ENCODE data around the gene TOM1.
"Not testable (repeated sequence)": the region's sequence is repeated elsewhere in the genome, so short reads cannot be mapped to it uniquely, and the experiment has no call there.

The TOM1 gene

DNA sequence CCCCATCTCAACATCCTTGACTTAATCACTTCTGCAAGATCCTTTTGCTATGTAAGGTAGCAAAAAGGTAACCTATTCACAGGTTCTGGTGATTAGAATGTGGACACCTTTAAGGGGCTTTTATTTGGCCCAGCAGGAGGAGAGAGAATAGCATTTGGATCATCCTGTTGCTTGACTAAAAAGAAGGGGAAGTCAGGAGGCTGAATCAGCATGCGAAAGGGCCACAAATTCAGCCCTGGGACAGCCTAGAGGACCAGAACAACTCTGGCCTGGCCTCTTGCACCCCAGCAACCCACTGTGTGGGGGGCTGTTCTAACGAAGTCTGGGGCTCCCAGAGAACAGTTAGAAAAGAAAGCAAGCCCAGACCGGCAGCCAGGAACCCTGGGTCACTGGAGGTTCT is 78.0 kb downstream of the TOM1 start:
- no peak for DNase-seq

DNA sequence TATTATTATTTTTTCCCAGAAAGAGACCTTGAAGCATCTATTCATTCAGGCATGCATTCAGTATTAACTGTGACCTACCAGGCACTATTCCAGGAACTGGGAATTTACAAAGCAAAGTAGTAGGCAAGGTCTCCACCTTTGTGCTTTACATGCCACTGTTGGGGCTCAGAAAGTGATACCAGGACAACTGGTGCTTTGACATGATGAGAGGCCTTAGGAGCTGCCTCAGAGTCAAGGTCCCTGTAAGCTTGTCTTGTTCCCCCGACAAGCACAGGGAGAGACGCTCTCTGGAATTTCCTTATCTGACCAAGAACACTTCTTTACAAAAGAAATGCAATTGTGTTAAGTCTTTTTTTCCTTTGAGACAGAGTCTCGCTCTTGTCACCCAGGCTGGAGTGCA is 78.9 kb downstream of the TOM1 start:
- no peak for DNase-seq

DNA sequence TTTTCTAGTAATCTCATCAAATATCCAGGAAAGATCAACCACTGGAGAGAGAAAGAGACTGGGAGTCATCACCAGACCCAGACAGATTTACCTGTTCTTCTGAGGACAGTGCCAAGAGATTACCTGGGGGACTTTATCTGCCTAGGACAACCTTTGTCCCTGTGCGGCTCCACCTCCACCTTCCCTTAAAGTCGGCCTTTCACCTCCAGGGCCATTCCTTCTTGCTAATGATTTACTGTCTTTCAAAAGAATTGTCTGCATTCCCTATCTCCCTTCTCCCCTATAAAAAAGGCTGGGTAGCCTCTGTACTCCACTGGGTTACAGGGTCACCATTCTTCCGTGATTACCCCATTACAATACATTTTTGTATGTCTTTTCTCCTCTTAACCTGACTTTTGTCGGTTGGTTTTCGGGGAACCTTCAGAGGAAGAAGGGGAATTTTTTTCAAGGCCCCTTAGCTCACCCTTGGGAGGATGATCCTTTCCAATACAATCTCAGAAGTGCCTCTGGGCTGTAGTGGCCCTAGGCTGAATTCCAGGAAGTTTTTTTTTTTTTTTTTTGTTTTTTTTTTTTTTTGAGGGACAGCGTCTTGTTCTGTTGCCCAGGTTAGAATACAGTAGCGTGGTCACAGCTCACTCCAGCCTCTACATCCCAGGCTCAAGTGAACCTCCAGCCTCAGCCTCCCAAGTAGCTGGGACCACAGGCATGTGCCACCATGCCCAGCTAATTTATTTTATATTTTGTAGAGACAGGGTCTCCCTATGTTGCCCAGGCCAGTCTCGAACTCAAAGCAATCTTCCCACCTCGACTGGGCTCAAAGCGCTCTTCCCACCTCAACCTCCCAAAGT is 79.7 kb downstream of the TOM1 start:
- DNase-seq, result no peak

DNA sequence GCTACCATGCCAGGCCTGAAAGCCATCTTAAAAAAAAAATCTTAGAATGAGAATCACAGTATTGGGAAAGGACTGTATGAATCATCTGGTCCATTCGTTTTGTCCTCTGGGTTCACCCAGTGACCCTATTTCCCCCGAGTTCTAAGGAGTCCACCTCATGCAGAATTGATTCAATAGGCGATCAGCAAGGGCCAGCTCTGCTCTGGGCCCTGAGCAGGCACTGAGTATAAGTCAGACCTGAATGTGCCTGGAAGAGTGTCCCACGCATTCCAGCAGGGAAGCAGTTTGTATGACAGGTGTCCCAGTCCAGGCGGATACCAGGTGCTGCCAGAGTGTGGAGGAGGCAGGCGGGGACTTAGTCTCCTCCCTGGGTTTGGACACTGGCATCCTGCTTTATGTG is 80.3 kb downstream of the TOM1 start:
- no peak for DNase-seq

DNA sequence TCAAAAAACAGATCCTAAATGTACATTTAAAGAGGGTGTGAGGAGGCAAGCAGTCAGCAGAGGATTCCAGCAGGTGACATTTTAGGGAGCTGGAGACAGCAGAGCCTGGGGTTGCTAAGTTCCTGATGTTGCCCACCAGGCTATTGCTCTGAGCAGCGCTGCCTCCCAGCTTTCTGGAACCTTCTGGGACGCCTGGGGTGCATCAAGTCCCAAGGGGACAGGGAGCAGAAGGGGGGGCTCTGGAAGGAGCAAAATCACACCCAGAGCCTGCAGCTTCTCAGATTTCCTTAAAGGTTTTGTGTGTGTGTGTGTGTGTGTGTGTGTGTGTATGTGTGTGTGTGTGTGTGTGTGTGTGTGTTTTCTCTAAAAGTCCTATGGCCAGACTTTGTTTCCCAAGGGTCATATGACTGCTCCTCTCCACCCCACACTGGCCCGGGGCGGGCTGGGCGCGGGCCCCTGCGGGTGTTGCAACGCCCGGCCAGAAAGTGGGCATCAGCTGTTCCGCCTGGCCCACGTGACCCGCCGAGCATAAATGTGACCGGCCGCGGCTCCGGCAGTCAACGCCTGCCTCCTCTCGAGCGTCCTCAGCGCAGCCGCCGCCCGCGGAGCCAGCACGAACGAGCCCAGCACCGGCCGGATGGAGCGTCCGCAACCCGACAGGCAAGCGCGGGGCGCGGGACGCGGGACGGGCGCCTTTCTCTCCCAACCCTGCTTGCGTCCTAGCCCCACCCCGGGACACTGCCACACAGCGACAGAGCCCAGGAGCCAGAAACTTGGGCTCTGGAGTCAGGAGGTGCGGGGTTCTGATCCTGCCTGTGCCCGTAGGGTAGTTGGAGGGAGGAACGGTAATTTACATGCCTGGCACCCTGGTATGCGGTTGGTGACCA is 81.1 kb downstream of the TOM1 start, which contains the start of gene HMOX1:
Gene HMOX1 (plus strand): TSS at position 560 of the 887 bp plus-strand sequence. CDS start 78 bp downstream, at position 638.
- no peak for DNase-seq

DNA sequence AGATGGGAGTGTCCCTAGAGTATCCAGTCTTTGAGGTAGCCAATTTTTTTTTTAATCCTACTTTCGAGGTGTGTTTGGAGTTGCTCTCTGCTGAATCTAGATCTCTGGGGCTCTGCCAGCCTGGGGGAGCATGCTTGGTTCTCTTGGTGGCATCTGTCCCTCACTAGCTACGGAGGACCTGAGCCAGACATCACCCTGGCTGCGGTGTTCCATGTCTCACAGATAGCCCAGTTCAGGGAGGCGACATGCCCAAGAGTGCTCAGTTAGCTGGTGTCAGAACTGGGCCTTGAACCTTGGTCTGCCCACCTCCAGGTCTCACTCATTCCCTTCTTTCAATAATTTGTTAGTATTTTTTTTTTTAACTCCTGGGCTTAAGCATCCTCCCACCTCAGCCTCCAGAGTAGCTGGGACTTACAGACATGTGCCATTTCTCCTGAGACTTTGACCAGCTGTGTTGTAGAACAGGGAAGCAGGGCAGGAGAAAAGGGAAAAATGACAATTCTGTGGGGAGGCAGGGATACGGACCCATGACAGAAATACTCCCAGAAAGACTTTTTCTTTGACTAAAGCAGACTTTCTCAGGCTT is 81.8 kb downstream of the TOM1 start:
- DNase-seq, result no peak

DNA sequence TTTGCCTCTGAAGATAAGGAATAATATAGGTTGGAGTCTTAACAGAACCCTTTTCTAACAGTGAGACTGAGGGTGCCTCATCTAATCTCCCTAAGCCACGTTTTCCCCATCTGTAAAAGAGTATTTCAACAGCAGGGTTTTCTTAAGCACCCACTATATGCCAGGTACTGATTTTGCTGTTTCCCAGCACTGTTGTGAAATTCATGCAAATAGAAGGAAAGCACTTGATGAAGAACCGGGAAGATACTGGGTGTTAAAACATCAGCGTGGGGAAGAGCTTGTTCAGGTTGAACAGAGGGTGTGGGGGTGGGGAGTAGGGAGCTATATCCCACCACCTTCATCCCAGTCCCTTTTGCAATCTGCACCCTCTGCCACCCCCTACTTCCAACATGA is 84.0 kb downstream of the TOM1 start:
- no peak for DNase-seq

DNA sequence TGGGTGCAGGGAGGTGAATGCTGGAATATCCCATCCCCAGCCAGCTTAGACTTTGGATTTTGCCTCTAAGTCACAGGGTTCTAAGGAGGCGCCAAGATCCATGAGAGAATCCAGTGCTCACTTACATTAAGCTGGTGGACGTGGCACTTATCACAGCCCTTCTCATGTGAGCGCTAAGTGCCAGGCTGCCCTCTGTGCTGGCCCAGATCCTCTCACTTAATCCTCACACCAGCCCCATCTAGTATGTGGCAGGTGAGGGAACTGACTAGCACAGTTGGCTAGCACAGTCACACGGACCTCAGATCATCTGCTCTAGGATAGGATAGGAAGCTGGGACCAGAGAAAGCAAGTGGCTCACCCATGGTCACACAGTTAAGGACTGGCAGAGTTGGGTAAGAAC is 84.8 kb downstream of the TOM1 start:
- no peak for DNase-seq

DNA sequence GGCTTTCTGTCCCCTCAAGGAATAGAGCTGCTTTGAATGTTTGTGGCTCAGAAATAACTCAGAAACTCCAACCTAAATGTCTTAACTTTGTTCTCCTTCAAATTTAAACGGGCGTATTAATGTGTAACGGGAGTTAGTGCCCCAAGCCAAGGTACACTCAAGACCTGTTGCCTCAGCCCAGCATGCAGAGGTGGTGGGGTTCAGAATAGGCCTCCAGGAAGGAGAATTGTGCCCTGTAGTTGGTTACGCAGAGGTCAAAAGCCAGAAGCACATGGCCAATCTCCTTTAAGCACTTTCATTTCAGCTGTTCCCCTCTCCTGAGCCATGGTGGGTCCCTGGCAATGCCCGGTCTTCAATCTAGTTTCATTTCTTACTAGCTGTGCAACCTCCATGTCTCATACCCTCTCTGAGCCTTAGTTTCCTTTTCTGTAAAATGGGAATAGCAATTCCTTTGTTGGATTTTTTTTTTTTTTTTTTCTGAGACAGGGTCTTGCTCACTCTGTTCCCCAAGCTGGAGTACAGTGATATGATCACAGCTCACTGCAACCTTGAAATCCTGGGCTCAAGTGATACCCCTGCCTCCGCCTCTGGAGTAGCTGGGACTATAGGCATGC is 85.4 kb downstream of the TOM1 start:
- DNase-seq, result no peak

DNA sequence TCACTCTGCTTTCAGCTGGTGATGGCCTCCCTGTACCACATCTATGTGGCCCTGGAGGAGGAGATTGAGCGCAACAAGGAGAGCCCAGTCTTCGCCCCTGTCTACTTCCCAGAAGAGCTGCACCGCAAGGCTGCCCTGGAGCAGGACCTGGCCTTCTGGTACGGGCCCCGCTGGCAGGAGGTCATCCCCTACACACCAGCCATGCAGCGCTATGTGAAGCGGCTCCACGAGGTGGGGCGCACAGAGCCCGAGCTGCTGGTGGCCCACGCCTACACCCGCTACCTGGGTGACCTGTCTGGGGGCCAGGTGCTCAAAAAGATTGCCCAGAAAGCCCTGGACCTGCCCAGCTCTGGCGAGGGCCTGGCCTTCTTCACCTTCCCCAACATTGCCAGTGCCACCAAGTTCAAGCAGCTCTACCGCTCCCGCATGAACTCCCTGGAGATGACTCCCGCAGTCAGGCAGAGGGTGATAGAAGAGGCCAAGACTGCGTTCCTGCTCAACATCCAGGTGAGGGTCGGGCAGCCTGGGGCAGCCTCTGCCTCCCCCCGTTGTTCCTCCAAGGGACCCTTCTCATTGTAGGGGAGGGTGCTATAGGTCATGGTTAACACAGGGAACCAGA is 87.1 kb downstream of the TOM1 start:
- DNase-seq, result no peak

DNA sequence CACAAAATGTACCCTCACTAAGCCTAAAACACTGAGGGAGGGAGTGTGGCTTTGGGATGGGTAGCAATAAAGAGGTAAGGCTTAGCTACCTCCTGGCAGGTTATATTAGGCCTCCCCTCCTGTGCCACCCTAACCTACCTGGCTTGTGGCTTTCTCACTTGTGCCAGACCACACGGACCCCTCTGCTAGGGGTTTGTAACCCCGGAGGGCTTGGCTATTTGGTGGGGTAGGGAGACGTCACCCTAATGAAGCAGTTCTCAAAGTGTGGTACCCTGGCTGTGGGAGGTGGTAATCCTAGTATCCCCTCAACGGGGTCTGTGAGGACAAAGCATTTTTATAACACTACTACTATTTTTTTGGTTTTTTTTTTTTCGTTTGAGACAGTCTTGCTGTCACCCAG is 91.2 kb downstream of the TOM1 start:
- DNase-seq, result no peak

DNA sequence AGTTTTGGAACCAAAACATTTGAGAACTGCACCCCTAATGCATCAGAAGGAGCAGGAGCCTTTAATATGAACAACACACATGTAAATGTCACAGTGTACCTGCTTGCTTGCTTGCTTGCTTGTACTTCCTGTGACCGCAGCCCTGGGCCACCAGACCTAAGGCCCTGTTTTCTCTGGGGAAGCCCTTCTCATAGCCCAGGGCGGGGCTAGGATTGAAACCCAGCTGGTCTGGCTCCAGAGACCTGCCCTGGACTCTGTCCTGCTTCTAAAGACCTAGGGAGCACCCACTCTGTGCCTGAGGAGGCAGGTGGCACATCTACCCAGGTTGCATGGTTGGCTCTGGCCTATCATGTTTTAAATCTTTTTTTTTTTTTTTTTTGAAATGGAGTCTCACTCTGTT is 92.7 kb downstream of the TOM1 start:
- no peak for DNase-seq

DNA sequence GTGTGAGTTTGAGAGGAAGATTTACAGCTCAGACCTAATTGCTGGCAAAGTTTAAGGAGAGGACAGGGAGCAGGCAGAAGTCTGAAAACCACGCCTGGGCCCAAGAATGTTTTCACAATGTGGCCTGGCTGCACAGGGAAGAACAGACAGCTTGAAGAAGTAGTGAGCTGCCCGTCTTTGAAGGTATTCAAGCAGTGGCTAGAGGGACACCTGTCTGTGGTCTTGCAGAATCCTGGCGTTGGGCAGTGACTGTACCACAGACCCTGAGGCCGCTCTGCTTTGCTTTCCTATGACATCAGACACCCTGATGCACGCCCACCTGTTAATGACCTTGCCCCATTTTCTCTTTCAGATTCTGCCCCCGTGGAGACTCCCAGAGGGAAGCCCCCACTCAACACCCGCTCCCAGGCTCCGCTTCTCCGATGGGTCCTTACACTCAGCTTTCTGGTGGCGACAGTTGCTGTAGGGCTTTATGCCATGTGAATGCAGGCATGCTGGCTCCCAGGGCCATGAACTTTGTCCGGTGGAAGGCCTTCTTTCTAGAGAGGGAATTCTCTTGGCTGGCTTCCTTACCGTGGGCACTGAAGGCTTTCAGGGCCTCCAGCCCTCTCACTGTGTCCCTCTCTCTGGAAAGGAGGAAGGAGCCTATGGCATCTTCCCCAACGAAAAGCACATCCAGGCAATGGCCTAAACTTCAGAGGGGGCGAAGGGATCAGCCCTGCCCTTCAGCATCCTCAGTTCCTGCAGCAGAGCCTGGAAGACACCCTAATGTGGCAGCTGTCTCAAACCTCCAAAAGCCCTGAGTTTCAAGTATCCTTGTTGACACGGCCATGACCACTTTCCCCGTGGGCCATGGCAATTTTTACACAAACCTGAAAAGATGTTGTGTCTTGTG is 93.7 kb downstream of the TOM1 start:
- DNase-seq, result no peak

DNA sequence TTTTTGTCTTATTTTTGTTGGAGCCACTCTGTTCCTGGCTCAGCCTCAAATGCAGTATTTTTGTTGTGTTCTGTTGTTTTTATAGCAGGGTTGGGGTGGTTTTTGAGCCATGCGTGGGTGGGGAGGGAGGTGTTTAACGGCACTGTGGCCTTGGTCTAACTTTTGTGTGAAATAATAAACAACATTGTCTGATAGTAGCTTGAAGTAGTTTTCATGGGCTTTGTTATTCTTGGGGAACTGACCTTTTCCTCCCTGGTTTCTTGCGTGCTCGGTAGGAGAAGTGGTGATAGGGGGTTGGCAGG is 94.3 kb downstream of the TOM1 start:
- no peak for DNase-seq

DNA sequence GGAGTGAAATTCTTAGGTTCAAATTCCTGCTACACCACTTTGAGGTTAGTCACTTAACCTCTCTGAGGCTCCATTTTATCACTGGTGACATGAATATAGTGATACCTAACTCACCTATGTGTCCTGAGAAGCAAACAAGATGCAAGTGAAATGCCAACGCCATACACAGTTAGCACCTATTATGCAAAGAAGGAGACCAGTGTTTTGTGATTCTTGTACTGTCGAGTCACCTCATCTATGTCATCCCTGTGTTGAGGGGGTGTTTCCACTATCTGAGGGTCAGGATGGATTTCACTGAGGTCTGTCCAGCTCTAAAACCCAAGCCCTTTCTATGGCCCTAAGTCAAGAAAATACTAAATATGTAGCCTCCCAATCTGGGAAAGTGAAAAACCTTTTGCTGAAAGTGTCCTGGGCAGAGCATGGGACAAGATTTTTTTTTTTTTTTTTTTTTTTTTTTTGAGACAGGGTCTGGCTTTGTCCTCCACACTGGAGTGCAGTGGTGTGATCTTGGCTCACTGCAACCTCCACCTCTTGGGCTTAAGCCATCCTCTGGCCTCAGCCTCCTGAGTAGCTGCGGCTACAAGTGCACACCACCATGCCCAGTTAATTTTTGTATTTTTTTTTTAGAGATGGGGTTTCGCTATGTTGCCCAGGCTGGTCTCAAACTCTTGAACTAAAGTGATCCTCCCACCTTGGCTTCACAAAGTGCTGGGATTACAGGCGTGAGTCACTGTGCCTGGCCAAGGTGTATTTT is 95.3 kb downstream of the TOM1 start:
- DNase-seq, result no peak

DNA sequence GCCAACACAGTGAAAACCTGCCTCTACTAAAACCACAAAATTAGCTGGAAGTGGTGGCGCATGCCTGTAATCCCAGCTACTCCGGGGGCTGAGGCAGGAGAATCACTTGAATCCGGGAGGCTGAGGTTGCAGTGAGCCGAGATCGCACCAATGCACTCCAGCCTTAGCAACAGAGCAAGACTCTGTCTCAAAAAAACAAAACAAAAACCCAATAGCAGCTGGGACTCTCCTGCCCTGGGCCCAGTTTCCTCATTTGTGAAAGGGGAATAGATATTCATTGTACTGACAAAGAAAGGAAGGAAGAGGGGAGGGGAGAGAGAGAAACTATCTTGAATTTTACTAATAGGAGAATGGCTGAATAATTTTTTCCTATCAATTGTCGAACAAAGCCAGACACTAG is 96.9 kb downstream of the TOM1 start:
- not testable (repeated sequence) for DNase-seq

DNA sequence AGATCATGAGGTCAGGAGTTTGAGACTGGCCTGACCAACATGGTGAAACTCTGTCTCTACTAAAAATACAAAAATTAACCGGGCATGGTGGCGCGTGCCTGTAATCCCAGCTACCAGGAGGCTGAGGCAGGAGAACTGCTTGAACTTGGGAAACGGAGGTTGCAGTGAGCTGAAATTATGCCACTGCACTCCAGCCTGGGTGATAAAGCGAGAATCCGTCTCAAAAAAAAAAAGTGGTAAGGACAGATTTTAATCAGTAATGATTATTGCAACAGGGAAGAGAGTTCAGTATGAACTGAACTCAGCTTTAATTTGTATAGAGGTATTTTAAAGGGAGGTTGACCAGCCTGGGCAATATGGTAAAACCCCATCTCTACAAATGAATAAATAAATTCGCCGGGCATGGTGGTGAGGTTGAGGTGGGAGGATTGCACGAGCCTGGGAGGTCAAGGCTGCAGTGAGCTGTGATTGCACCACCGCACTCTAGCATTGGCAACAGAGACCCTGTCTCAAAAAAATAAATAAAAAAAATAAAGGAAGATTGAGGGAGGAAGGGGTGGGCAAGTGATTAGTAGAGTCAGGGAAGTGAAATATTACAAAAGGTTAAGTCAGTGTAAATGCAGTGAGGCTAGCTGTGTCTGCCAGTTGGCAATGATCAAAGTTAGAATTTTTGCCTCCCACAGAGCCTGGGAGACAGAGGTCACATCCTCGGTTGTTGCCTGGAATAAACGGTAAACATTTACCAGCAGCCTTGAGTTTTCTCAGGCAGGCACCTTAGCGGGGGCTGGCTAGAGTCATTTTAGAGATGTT is 97.6 kb downstream of the TOM1 start:
- no peak for DNase-seq
